GM19240 (cell line): ENCODE measurements around the gene IFIT3.

Experiments used
- DNase-seq: peaks from one replicate; pipeline ENCODE4 v3.0.0; 2011; ENCODE audit warnings: low spot score; ENCODE audit not compliant: insufficient read length

The IFIT3 gene

DNA sequence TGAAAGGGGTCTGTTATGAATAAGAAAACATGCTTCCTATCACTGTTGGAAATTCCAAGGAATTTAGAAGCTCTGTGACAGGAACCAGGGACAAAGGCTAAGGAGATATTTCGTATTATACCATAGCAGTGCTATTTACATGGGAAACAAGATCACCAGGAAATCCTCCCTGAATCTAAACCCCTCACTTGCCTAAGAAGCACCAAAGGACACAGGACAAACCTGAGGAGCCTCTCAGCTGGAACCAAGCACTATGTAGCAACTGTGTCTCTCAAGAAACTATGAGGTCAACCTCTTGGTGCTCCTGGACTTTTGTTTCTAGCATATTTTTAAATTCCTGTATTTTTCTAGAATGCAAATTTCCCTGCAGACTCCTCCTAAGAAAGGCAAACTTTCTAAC is 29.3 kb downstream of the IFIT3 start:
- no peak for DNase-seq

DNA sequence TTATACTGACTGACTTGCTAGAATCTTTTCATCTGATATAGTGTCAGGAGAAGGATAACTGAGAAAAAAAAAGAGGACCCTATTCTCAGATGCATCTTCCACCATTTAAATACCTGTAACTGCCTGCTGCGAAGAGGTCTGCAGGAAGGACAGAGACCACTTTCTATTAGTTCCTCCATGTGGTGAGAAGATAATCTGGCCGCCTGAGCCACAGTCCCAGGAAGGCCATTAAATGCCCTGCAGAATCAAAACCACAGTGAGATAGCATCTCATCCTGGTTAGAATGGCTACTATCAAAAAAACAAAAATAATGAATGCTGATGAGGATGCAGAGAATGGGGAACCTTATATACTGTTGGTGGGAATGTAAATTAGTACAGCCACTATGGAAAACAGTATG is 30.2 kb downstream of the IFIT3 start:
- DNase-seq = no peak

DNA sequence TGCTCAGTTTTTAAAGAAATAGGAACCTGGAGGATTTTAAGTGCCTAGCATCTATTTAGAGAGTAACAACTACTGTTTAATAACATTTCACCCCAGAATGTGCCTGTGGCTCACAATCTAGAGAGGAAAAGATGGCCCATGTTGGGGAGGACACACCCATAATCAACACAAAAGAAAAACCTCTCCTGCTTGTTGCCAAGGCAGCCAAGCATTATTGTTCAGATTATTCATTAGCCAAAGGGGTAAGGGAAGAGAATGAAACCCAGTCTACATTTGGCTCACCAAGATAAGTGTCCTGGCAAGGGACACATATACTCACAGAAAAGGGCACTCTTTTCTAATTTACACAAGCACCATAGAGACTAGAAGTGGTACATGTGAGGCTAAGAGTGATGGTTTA is 32.4 kb downstream of the IFIT3 start:
- DNase-seq = no peak

DNA sequence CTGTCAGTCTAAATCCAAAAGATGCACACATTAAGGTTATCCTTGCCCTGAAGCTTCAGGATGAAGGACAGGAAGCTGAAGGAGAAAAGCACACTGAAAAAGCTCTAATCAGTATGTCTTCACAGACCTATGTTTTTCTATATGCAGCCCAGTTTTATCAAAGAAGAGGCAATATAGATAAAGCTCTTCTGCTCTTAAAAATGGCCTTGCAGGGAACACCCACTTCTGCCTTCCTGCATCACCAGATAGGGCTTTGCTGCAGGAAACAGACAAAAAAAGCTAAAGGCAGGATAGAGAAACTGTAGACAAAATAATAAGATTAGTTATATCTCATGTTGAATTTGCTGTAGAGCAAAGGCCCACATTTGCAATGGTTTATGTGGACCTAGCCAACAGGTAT is 35.1 kb downstream of the IFIT3 start:
- no peak for DNase-seq

DNA sequence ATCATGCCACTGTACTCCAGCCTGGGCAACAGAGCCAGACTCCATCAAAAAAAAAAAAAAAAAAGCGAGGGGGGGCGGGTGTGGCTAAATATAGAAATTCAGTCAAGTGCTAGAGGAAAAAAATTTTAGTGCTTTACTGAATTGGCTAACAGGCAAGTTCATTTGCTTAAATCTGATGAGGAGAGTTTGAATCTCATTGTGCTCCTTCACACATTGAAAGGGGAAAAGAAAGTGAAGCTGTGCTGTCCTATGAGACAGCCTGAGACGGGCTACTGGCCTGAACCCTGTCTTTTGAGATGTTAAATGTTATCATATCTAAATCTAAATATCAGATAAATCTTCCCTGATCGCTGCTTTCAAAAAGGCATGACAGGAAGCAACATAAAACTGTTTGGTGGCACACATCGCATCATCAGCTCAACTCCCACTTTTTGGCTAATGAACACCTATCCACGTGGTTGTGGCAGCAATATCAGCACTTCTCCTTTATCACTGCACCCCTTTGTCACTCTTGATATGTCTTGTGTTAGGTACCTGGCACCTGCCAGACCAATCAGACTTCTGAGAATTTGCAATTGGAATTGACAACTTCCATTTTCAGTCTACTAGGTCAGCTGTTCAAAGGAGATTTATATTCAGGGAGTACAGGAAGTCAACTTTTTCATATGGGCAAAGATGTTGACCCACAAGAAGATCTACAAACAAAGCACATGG is 36.1 kb downstream of the IFIT3 start:
- DNase-seq = no peak

DNA sequence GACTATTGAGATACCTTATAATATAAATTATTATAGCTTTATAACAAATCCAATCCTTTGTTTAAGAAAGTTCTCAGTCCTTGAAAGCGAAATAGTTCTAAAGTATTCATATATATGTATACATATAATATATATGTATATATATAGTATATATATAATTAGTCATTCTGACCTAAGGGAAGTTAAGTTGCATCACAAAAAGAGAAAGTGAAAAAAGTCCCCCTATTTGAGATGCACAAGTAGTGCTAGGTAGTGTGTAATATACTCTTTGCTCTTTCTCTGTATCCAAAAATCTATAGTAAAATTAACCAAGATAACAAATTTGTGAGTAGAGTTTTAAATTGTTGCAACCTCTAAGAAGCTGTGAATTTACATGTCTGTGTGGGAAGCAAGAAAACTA is 36.7 kb downstream of the IFIT3 start:
- DNase-seq = no peak

DNA sequence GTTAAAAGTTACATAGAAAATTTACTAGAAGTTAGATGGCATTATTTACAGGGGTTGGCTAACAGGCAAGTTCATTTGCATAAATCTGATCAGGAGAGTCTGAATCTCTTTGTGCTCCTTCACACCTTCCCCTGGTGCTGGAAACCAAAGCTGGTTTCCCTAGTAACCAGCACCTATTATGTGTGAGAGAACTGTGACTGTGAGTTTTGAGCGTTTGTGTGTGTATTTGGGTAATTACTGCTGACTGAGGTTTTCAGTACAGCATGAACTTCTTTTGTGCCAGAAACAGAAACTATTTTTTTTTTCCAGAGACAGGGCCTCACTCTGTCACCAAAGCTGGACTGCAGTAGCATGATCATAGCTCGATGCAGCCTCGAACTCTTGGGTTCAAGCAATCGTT is 39.7 kb downstream of the IFIT3 start:
- DNase-seq = peak; percentile 35

DNA sequence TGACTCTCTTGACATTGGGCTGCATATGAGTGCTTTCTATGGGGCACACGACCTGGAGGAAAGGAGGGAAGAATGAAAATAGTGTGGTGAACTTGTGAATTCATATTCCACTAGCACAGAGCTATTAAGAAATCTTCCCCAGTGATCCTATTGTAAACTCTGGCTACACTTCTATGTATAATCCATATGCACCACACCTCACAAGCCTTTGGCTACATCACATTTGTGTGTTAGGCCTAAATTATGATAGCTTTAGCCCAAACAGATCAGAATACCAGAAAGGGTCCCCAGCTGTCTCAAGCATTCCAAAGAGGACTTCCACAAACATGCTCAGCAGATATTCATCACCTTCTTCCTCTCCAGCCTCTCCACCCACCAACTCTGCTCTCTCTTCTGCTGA is 40.3 kb downstream of the IFIT3 start:
- no peak for DNase-seq

DNA sequence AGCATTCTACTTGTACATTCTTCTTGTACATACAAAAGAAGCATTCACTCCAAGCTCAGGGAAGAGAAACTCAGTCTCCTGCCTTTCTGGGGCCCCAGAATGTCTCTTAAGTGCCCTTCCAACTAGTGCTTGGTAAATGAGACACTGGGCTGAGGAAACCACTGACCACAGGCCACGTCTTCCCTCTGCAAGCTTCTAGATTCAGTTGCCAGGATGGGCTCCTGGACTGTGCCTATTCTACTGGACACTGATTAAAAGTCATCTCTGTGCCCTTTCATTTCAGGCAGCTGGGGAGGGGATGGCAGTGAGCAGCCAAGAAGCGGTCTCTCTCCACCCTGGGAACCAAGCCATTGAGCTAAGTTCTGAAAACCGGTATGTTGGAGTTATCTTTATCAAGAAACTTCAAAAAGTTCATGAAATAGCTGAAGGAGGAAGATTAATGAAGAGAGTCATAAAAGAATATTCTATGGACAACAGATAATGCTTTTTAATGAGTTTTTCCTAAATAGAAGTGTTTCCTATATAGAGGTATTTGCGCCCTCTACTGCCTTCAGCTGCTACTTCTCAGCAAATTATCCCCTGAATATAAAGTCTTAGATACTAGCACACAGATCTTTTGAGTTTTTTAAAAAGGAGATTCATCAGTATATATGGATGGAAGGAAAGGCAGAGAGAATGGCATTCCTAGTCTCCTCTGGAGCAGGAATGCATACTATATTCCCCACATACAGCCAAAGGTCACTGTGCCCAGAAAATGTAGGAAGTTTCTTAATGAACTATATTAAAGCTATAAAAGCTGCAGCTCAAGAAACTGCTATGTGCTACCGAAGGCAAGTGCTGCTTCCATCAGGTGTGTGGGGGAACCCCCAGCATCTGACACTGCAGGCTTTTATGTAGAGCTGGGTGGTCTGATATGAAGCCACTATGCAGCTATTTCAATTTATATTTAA is 41.6 kb downstream of the IFIT3 start:
- no peak for DNase-seq

DNA sequence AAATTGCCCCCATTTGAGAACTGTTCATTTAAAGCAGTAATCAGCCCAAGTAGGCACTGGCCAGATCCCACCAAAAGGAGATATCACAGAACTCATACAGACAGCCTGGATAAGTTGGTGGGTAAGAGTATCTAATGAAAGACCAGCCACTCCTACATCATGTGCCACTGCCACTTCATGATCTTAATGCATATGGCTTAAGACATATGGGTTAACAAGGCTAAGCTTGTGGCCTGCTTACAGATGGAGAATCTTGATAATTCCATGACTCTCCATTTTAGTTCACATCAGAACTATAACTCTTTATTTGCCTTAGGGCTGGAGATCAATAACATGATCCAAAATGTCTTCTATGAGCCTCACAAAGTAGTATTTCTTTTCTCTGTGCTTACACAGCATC is 43.3 kb downstream of the IFIT3 start:
- no peak for DNase-seq

DNA sequence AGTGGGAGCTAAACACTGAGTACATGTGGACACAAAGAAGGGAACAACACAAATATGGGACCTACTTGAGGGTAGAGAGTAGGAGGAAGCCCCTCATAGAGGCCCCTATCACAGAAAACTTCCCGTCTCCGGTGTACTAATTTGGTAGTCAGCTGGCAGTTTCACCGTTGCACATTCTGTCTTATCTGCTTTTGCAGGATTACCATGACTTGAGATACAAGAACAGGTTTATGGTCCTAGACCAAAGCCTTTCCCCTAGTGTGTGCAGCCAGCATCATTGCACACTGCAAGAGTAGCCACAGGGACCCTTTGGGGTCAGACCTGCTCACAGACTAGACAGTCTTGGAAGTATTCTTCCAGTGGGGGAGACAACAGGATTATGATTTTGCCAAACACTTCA is 44.2 kb downstream of the IFIT3 start:
- no peak for DNase-seq

DNA sequence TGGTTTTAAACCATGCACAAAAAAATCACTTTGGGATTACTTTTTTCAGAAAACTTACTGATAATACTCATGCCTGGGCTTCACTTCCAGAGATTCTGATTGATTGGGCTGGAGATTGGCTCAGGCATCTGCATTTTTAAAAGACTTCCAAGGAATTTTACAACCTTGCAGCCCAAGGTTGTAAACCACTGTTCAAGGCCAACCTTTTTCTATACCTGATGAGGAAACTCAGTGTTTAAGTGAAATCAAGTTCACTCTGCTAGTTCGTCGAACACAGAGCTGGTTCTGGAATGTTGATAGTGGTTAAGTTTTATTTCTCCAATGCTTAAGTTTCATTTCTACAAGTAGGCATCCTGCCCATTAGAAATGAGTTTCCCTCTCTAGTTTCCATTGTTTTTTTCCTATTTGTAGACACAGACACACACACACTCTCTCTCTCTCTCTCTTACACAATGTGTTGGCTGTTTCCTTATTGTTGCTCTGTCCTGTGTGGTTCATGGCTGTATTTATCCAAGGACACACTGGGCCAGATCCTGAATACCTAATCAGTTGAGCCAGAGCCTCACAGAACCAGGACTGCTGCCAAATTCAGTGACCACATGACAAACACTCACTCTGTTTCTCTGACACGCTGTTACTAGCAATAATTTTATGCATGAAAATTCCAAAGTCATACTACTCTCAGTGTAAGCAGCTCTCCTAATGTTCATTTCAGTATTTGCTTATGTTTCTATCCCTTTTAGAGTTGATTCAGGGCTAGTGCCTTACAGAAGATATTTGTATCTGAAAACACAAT is 46.3 kb downstream of the IFIT3 start:
- DNase-seq = no peak

DNA sequence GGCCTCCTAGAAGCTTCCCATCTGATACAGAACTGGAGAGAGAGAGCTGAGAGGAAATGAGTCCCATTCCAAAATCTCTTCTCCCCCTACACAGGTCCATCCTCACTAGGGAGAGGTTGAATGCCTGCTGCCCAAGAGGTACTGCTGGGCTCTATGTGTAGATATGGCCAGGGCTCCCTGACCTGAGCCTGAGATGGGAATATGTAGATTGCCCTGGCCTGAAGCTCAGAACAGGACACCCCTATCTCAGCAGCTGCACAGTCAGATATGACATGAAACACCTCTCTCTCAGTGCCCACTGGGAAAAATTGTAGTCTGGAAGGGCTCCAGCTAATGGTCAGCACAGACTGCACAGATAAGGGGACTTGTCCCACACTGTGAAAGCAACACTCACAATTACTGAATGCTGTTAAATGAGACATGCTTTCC is 46.9 kb downstream of the IFIT3 start:
- no peak for DNase-seq

DNA sequence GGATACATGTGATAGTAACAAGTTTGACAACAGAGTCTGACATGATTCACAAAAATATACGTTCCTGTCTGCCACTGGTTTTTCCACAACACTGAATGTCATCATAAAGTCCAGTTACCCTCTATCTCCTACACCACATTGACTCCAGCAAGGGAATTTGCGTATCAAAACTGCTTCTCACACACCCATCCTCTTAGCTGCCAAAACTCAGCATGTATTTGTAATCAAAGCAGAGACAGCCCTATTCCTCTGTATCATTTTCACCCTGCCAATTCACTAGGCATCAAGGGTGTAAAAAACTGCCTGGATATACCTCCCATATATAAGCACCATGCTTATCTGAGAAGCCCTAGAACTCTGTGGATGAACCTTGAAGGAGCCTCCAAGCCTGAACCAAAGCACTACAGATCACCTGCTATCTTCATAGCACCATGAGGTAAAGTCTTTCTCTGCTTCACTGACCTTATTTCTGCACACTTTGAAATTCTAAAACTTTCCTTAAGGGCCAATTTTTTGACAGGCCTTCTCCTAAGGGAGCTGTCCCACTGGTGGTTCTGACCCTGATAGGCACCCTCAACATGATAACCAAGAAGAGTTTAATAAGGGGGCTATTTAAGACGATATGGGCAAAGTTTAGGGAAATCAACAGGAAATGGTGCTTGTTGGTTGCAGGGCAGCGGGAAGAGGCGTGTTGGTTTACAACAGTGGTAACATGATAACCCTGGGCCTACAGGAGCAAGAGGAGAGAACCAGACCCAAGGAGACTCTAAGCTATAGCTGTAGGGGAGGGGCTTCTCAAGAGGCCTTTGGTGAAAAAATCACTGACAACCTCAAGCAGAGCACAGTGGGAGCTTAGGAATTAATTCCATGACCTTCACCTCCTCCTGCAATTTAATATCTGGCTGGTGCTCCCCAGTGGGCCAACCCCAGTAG is 50.2 kb downstream of the IFIT3 start, which contains the start of gene IFIT1B:
Gene IFIT1B (plus strand): TSS at position 352 of the 933 bp plus-strand sequence. CDS start 80 bp downstream, at position 432.
- no peak for DNase-seq

DNA sequence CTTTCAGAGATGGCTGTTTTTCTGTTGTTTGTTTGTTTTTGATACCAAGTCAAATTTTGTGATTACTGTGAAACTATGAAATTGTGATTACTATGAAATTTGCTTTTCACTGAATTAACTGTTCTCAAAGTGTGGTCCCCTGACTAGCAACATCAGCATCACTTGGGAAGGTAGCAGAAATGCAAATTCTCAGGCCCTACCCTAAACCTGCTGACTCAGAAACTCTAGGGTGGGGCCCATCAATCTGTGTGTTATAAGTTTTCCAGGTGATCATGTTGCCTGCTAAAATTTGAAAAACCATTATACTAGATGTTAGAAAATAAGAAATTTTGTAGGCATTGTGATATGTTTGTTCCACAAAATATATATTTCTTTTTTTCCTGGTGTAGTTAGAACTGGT is 51.3 kb downstream of the IFIT3 start:
- DNase-seq = no peak

DNA sequence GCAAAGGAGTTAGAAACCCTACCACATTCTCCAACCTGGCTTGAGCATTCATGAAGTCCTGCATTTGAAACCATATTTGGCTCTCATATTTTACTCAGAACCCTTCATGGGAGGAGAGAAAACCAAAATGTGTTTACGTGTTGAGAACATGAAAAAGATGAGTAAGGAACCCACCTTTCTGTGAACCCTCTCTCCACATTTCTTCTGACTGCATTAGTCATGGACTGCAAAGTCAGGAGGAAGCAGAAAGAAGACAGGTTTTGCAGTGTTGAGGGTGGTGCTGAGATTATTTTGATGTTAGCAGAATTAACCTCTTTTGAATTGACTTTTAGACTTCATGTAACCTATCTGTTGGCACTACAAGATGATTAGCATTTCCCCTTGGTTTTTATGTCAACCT is 55.0 kb downstream of the IFIT3 start:
- no peak for DNase-seq

DNA sequence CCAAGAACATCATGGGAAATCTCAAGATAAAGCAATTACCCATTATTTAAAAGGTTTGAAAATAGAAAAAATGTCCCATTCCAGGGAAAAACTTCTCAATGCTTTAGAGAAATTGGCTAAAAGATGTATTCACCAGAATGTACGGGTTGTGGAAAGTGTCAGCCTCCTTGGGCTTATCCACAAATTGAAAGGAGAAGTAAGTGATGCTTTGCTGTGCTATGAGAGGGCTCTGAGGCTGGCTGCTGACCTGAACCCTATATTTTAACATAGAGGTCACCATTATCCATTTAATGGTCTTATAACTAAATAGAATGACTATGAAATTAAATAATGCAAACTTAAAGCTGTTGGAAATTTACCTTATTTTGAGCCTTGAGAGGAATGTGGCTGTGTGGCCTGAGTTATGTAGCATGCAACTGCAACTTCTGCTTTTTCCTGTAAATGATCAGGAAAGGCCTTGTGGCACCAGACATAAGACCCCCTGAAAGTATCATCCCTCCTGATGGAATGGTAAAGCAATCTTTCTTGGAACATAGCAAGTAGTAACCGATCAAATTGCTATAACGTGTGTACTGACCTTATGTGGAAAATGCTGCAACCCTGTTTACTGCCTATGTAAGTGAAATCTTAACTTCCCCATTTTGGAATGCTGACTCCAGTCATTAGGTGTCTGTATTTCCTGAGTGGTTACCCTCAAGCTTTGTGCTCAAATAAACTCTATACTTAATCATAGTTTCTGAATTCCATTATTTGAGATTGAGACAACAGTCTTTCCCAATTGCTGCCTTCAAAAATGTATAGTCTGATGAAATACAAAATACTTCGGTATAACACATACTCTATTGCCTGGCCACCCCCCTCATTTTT is 56.9 kb downstream of the IFIT3 start:
- no peak for DNase-seq

DNA sequence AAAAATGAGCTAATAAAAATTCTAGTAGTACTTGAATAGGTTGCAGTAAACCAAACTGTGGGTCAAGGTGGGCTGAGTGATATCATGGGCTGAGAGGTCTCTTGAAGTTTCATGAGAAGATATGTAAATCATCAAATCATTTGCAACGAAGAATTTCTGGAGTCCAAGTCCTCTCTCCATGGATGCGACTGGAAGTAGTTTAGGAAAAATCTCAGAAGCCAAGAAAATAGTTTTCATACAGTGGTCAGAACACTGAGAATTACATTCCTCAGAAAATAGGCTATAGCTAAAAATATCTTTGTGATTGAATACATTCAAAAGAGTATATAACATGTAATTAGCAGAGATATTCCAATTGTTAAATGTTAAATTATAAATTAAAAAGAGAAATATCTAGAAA is 61.0 kb downstream of the IFIT3 start:
- DNase-seq = no peak

DNA sequence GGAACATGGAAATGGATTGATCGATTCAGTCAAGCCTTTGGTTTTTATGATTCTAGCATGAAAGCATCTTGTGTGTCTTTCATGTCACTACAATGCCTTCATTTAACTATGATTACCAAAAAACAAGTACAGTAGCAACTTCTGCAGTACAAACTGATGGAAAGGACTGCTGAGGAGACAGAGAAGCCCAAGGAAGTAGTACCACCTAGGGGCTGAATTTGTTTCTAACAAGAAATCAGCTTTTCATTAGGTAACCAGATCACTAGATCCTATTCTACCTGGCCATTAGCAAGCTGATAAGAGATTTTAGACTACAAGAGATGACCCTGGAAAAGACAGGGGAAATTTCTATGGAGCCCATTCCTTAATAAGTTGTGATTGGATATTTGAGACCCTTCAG is 61.5 kb downstream of the IFIT3 start:
- no peak for DNase-seq
